PC-3 (cell line): ENCODE data around the gene BPI. TPM values are rescaled to one million over a fixed set of nuclear protein-coding genes. Genes with fewer than 3 reads are reported as not detected.

ENCODE experiments used
- ATAC-seq: fragments of 200-7000 bp; cut with Tn5 transposase; 2 replicates; pipeline ENCODE4 v1.9.1; 2020; ENCODE audit warnings: mild to moderate bottlenecking, moderate library complexity
- BruUV-seq: library from RNA; stranded (reverse); fragments of 400-500 nt; replicated peaks from 2 replicates; lab custom pipeline; 2021; lab: Mats Ljungman, UMichigan
- CTCF ChIA-PET: fragments of 300-600 bp; sonication (Branson Sonifier 250); formaldehyde crosslinking; loops from one replicate; lab custom pipeline; 2022; ENCODE audit warnings: antibody characterized with exemption; lab: Charles Lee
- POLR2A ChIA-PET: fragments of 300-600 bp; sonication (Branson Sonifier 250); formaldehyde crosslinking; loops from one replicate; lab custom pipeline; 2022; ENCODE audit warnings: antibody characterized with exemption; ENCODE audit not compliant: unreplicated experiment; lab: Charles Lee
- DNase-seq: peaks from one replicate; pipeline ENCODE4 v3.0.0-alpha.2; 2015
- H2AFZ ChIP-seq: fragments of 300-600 bp; sonication (generic); 2 replicates; pipeline ENCODE4 v1.6.0; 2016; ENCODE audit warnings: antibody characterized with exemption, low read length
- H3F3A ChIP-seq: fragments of 300-600 bp; sonication (generic); one replicate; pipeline ENCODE4 v1.6.0; 2017; ENCODE audit warnings: antibody characterized with exemption, low read length, control low read depth, mild to moderate bottlenecking; ENCODE audit not compliant: unreplicated experiment
- H3K27ac ChIP-seq: fragments of 300-600 bp; sonication (generic); 2 replicates; pipeline ENCODE4 v1.5.1; 2016; ENCODE audit warnings: mild to moderate bottlenecking, low read length
- H3K27me3 ChIP-seq: fragments of 300-600 bp; sonication (generic); 2 replicates; pipeline ENCODE4 v1.6.1; 2016; ENCODE audit warnings: low read length, mixed read lengths
- H3K36me3 ChIP-seq: fragments of 300-600 bp; sonication (generic); 2 replicates; pipeline ENCODE4 v1.6.1; 2016; ENCODE audit warnings: low read depth, mixed run types, low read length, mixed read lengths
- H3K4me1 ChIP-seq: fragments of 300-600 bp; sonication (generic); 2 replicates; pipeline ENCODE4 v1.5.1; 2016; ENCODE audit warnings: low read length; ENCODE audit not compliant: insufficient read depth
- H3K4me2 ChIP-seq: fragments of 300-600 bp; sonication (generic); 2 replicates; pipeline ENCODE4 v1.6.0; 2016; ENCODE audit warnings: low read length
- H3K4me3 ChIP-seq: fragments of 300-600 bp; sonication (generic); 2 replicates; pipeline ENCODE4 v1.5.1; 2016; ENCODE audit warnings: mild to moderate bottlenecking, low read length, mixed read lengths
- H3K79me2 ChIP-seq: fragments of 300-600 bp; sonication (generic); 2 replicates; pipeline ENCODE4 v1.6.1; 2017; ENCODE audit warnings: low read length, mixed read lengths
- H3K9ac ChIP-seq: fragments of 300-600 bp; sonication (generic); 2 replicates; pipeline ENCODE4 v1.6.0; 2016; ENCODE audit warnings: mild to moderate bottlenecking, low read length
- H3K9me2 ChIP-seq: fragments of 300-600 bp; sonication (generic); replicated peaks from 2 replicates; pipeline ENCODE4 v1.6.1; 2016; ENCODE audit warnings: mixed run types, low read length, mixed read lengths
- H3K9me3 ChIP-seq: fragments of 300-600 bp; sonication (generic); 2 replicates; pipeline ENCODE4 v1.6.1; 2016; ENCODE audit warnings: low read length, mixed read lengths
- H4K20me1 ChIP-seq: fragments of 300-600 bp; sonication (generic); 2 replicates; pipeline ENCODE4 v1.6.1; 2016; ENCODE audit warnings: low read length, mixed read lengths
- CTCF ChIP-seq: fragments of 300-600 bp; sonication (generic); conservative IDR thresholded peaks from 2 replicates; pipeline ENCODE4 v1.5.1; 2017; ENCODE audit warnings: antibody characterized with exemption, low read depth, mild to moderate bottlenecking, low read length
- EZH2 ChIP-seq: fragments of 300-600 bp; sonication (generic); IDR thresholded peaks from one replicate; pipeline ENCODE4 v1.6.1; 2017; ENCODE audit warnings: antibody characterized with exemption, mild to moderate bottlenecking, low read length; ENCODE audit not compliant: unreplicated experiment
- EZH2phosphoT487 ChIP-seq: fragments of 300-600 bp; sonication (generic); IDR thresholded peaks from 2 replicates; pipeline ENCODE4 v1.6.1; 2018; ENCODE audit warnings: mild to moderate bottlenecking, antibody characterized with exemption, low read length, borderline replicate concordance
- intact Hi-C: fragments of 100-400 bp; cut with micrococcal nuclease; formaldehyde crosslinking; loops from 2 replicates; pipeline ENCODE4 v1.9.0; 2023
- total RNA-seq: library from RNA; depleted of rRNA; stranded (reverse); fragments of >200 nt; gene quantifications from 2 replicates; pipeline ENCODE4 v1.2.3, GENCODE V29; 2014

The BPI gene
- total RNA-seq, 1 experiment from 2014 or later = not detected

GRCh38 chr20:38358556-38358955 is 54.6 kb downstream of the BPI start:
- Histone ChIP-seq H3K9me3 (no peaks in the 10 kb centered on the region), H3K9ac (no peak overlapping the region), H3K4me3 (no peak overlapping the region), H3K4me2 (no peak overlapping the region), H4K20me1 (no peaks in the 10 kb centered on the region), H3K36me3 (no peaks in the 10 kb centered on the region), H3K79me2 (no peaks in the 10 kb centered on the region), H3K27ac (no peak overlapping the region), H3K27me3 (no peaks in the 10 kb centered on the region), H3K9me2 (no peaks in the 10 kb centered on the region), H3K4me1 (peaks cover 12% of the 10 kb centered on the region), H2AFZ (no peak overlapping the region), H3F3A (no peaks in the 10 kb centered on the region)
- ATAC-seq (no peak), DNase-seq (no peak)
- intact Hi-C loops = no loop called here
- BruUV-seq = no TSS peak
- ChIA-PET POLR2A (no interaction called here), CTCF (interaction anchor here (0.5 kb wide), 1 partner anchor 246 kb away, joined by 4 read pairs; no protein-coding TSS in a partner anchor)
- no peak for TF ChIP-seq EZH2

- POLR2A ChIA-PET = no interaction called here
Observed at GRCh38 chr20:38363004-38363747, 59.2 kb downstream of the BPI start.

GRCh38 chr20:38369389-38369788 is 65.4 kb downstream of the BPI start:
- no peaks in the 10 kb centered on the region for H3K36me3 ChIP-seq
- no peak for TF ChIP-seq EZH2
- H3K27ac ChIP-seq = no peak overlapping the region
- intact Hi-C loops = no loop called here
- no peaks in the 10 kb centered on the region for H3F3A ChIP-seq
- no peak overlapping the region for H3K9ac ChIP-seq
- H3K4me2 ChIP-seq = peak overlapping the region; percentile 15; the same call in 1 of the 2 replicates
- ChIA-PET CTCF (no interaction called here), POLR2A (interaction anchor here (0.7 kb wide), 1 partner anchor 48 kb away, joined by 4 read pairs; no protein-coding TSS in a partner anchor)
- ATAC-seq (no peak; the same call in 1 of the 2 replicates), DNase-seq (peak; percentile 16)
- H3K4me3 ChIP-seq = no peak overlapping the region
- peak overlapping the region; percentile 56 for H2AFZ ChIP-seq
- no peaks in the 10 kb centered on the region for H3K9me3 ChIP-seq
- no peaks in the 10 kb centered on the region for H3K79me2 ChIP-seq
- no peaks in the 10 kb centered on the region for H4K20me1 ChIP-seq
- no peaks in the 10 kb centered on the region for H3K4me1 ChIP-seq
- peaks cover 37% of the 10 kb centered on the region for H3K27me3 ChIP-seq
- no TSS peak for BruUV-seq
- no peaks in the 10 kb centered on the region for H3K9me2 ChIP-seq

More at GRCh38 chr20:38363004-38363747, 59.2 kb downstream of the BPI start:
- H3K4me1 ChIP-seq = peaks cover 3% of the 10 kb centered on the region
- intact Hi-C loops = no loop called here
- H3K4me2 ChIP-seq = no peak overlapping the region
- H4K20me1 ChIP-seq = no peaks in the 10 kb centered on the region
- ATAC-seq = no peak
- H3K9me2 ChIP-seq = no peaks in the 10 kb centered on the region
- H3K9me3 ChIP-seq = no peaks in the 10 kb centered on the region
- CTCF ChIA-PET = no interaction called here
- H3K79me2 ChIP-seq = no peaks in the 10 kb centered on the region
- no peaks in the 10 kb centered on the region for H3K36me3 ChIP-seq
- H3K4me3 ChIP-seq = no peak overlapping the region
- no peaks in the 10 kb centered on the region for H3K27me3 ChIP-seq
- H3K9ac ChIP-seq = no peak overlapping the region
- no TSS peak for BruUV-seq
- TF ChIP-seq EZH2phosphoT487 (no peak), EZH2 (no peak), CTCF (no peak)
- no peaks in the 10 kb centered on the region for H3F3A ChIP-seq
- H3K27ac ChIP-seq = no peak overlapping the region
- no peak overlapping the region for H2AFZ ChIP-seq
- no peak for DNase-seq
